K562 (cell line): ENCODE results near the gene PPM1F.

Experiments
- POLR2A ChIP-seq: fragments of 450-650 bp; conservative IDR thresholded peaks from 2 replicates; pipeline ENCODE4 v1.6.1; 2016
- POLR2AphosphoS5 ChIP-seq: IDR thresholded peaks from 2 replicates; pipeline ENCODE4 v1.6.1; 2011; ENCODE audit warnings: mild to moderate bottlenecking, low read depth, low read length, moderate library complexity; ENCODE audit not compliant: control insufficient read depth, insufficient read depth
- TRIM24 ChIP-seq, 2 experiments: fragments of 450-650 bp; IDR thresholded peaks; 2 replicates each; pipeline ENCODE4 v1.6.1; 2016
- TF ChIP-seq, protein P1 (sequence below), 2 experiments: fragments of 450-650 bp in 1 of 2; IDR thresholded peaks; 2 replicates each; pipeline ENCODE4 v1.6.1; 2011 to 2017; ENCODE audit warnings: low read depth in 2 of 2, antibody characterized with exemption in 1 of 2, borderline replicate concordance in 1 of 2, low read length in 1 of 2, mild to moderate bottlenecking in 1 of 2, mixed read lengths in 1 of 2; ENCODE audit not compliant: control insufficient read depth in 1 of 2
- TF ChIP-seq, protein P2 (sequence below), 3 experiments: IDR thresholded peaks in 2 of 3; conservative IDR thresholded peaks in 1 of 3; 2 replicates each; pipeline ENCODE4 v1.5.1; 2011 to 2012; ENCODE audit warnings: low read length in 3 of 3, mild to moderate bottlenecking in 3 of 3, control low read depth in 2 of 3, improper control_type of control experiment in 1 of 3, inconsistent platforms in 1 of 3, low read depth in 1 of 3, mixed read lengths in 1 of 3, moderate library complexity in 1 of 3; ENCODE audit not compliant: insufficient read depth in 2 of 3

- no peak for TF ChIP-seq TRIM24 (IDR thresholded peaks at IDR 0.05)
- TF ChIP-seq POLR2AphosphoS5: no peak
- TF ChIP-seq, protein P1, sequence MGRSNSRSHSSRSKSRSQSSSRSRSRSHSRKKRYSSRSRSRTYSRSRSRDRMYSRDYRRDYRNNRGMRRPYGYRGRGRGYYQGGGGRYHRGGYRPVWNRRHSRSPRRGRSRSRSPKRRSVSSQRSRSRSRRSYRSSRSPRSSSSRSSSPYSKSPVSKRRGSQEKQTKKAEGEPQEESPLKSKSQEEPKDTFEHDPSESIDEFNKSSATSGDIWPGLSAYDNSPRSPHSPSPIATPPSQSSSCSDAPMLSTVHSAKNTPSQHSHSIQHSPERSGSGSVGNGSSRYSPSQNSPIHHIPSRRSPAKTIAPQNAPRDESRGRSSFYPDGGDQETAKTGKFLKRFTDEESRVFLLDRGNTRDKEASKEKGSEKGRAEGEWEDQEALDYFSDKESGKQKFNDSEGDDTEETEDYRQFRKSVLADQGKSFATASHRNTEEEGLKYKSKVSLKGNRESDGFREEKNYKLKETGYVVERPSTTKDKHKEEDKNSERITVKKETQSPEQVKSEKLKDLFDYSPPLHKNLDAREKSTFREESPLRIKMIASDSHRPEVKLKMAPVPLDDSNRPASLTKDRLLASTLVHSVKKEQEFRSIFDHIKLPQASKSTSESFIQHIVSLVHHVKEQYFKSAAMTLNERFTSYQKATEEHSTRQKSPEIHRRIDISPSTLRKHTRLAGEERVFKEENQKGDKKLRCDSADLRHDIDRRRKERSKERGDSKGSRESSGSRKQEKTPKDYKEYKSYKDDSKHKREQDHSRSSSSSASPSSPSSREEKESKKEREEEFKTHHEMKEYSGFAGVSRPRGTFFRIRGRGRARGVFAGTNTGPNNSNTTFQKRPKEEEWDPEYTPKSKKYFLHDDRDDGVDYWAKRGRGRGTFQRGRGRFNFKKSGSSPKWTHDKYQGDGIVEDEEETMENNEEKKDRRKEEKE (IDR thresholded peaks at IDR 0.05; ENCODE audit: borderline replicate concordance in 1 of 2, control insufficient read depth in 1 of 2, low read depth in 2 of 2, low read length in 1 of 2): no peak
- TF ChIP-seq, protein P2, sequence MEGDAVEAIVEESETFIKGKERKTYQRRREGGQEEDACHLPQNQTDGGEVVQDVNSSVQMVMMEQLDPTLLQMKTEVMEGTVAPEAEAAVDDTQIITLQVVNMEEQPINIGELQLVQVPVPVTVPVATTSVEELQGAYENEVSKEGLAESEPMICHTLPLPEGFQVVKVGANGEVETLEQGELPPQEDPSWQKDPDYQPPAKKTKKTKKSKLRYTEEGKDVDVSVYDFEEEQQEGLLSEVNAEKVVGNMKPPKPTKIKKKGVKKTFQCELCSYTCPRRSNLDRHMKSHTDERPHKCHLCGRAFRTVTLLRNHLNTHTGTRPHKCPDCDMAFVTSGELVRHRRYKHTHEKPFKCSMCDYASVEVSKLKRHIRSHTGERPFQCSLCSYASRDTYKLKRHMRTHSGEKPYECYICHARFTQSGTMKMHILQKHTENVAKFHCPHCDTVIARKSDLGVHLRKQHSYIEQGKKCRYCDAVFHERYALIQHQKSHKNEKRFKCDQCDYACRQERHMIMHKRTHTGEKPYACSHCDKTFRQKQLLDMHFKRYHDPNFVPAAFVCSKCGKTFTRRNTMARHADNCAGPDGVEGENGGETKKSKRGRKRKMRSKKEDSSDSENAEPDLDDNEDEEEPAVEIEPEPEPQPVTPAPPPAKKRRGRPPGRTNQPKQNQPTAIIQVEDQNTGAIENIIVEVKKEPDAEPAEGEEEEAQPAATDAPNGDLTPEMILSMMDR (IDR thresholded peaks at IDR 0.05 in 2 of 3, conservative IDR thresholded peaks at IDR 0.05 in 1 of 3; ENCODE audit: insufficient read depth in 2 of 3, low read depth in 1 of 3, low read length in 3 of 3): peak in 1 of 3 experiments; percentile 99; a peak in 2 of 6 replicates
- TF ChIP-seq POLR2A: no peak
These were observed 32.1 kb upstream of the PPM1F start for GRCh38 chr22:21984793-21985192.
